Stimulated activated CD4-positive, alpha-beta T cell treated with anti-CD3 and anti-CD28 coated beads, Interleukin-15, amount 100 ng/mL, for 24 hours (primary cell): ENCODE results near the gene SYNE1.
"Not testable (repeated sequence)": the region's sequence is repeated elsewhere in the genome, so short reads cannot be mapped to it uniquely, and the experiment has no call there.

Experiments
- DNase-seq: peaks from one replicate; pipeline ENCODE4 v3.0.0-alpha.2; 2020

The SYNE1 gene

GRCh38 chr6:152637296-152638047 lies at the start of gene SYNE1:
TSS of gene SYNE1 (minus strand) at chr6:152637362. CDS start at chr6:152628331, 9,031 bp downstream.
- no peak for DNase-seq

GRCh38 chr6:152685819-152686218 lies 48.7 kb upstream of the SYNE1 start:
- DNase-seq: no peak

- not testable (repeated sequence) for DNase-seq
Measured at GRCh38 chr6:152682935-152683334, 45.8 kb upstream of the SYNE1 start.

- no peak for DNase-seq
Measured at GRCh38 chr6:152682141-152682540, 45.0 kb upstream of the SYNE1 start.

GRCh38 chr6:152680879-152681517 lies 43.8 kb upstream of the SYNE1 start:
- no peak for DNase-seq

GRCh38 chr6:152680151-152680550 lies 43.0 kb upstream of the SYNE1 start:
- no peak for DNase-seq

GRCh38 chr6:152673236-152673635 lies 36.1 kb upstream of the SYNE1 start:
- no peak for DNase-seq

GRCh38 chr6:152671171-152671570 lies 34.0 kb upstream of the SYNE1 start:
- DNase-seq: no peak

- DNase-seq: no peak
Measured at GRCh38 chr6:152669895-152670294, 32.7 kb upstream of the SYNE1 start.

GRCh38 chr6:152661776-152662175 lies 24.6 kb upstream of the SYNE1 start:
- no peak for DNase-seq

- DNase-seq: no peak
Measured at GRCh38 chr6:152651986-152652385, 14.8 kb upstream of the SYNE1 start.

- DNase-seq: no peak
Measured at GRCh38 chr6:152648105-152648504, 10.9 kb upstream of the SYNE1 start.

- not testable (repeated sequence) for DNase-seq
Measured at GRCh38 chr6:152646732-152647131, 9.6 kb upstream of the SYNE1 start.

- DNase-seq: peak; percentile 31
Measured at GRCh38 chr6:152642578-152643375, 5.6 kb upstream of the SYNE1 start.

- peak; percentile 14 for DNase-seq
Measured at GRCh38 chr6:152636609-152637295, 410 bp downstream of the SYNE1 start.

GRCh38 chr6:152636021-152636608 lies 1.0 kb downstream of the SYNE1 start:
- DNase-seq: peak; percentile 10

- no peak for DNase-seq
Measured at GRCh38 chr6:152634773-152635172, 2.4 kb downstream of the SYNE1 start.

GRCh38 chr6:152632121-152632782 lies 4.9 kb downstream of the SYNE1 start:
- no peak for DNase-seq

- DNase-seq: no peak
Measured at GRCh38 chr6:152631376-152631775, 5.8 kb downstream of the SYNE1 start.

GRCh38 chr6:152630832-152631231 lies 6.3 kb downstream of the SYNE1 start:
- DNase-seq: no peak

GRCh38 chr6:152625213-152625612 lies 11.9 kb downstream of the SYNE1 start:
- DNase-seq: no peak

- DNase-seq: not testable (repeated sequence)
Measured at GRCh38 chr6:152614776-152615175, 22.4 kb downstream of the SYNE1 start.
